GM19238 (cell line): ENCODE results near the gene SMIM21.

ENCODE experiments used
- DNase-seq: peaks from one replicate; pipeline ENCODE4 v3.0.0; 2011; ENCODE audit warnings: low spot score; ENCODE audit not compliant: insufficient read length

SMIM21 gene

GRCh38 chr18:75427603-75428002 is at the start of gene SMIM21:
SMIM21 (minus strand) TSS chr18:75427703; CDS start chr18:75427563, 140 bp downstream.
- DNase-seq = no peak

GRCh38 chr18:75475228-75475627 is 47.7 kb upstream of the SMIM21 start:
- no peak for DNase-seq

GRCh38 chr18:75474332-75474731 is 46.8 kb upstream of the SMIM21 start:
- DNase-seq = no peak

- DNase-seq = no peak
Measured at GRCh38 chr18:75473316-75473715, 45.8 kb upstream of the SMIM21 start.

GRCh38 chr18:75472906-75473305 is 45.4 kb upstream of the SMIM21 start:
- DNase-seq = no peak

- no peak for DNase-seq
Measured at GRCh38 chr18:75472396-75472795, 44.9 kb upstream of the SMIM21 start.

GRCh38 chr18:75471850-75472249 is 44.3 kb upstream of the SMIM21 start:
- no peak for DNase-seq

- no peak for DNase-seq
Measured at GRCh38 chr18:75467851-75468250, 40.3 kb upstream of the SMIM21 start.

GRCh38 chr18:75467281-75467795 is 39.8 kb upstream of the SMIM21 start:
- DNase-seq = no peak

- DNase-seq = no peak
Measured at GRCh38 chr18:75464356-75464755, 36.9 kb upstream of the SMIM21 start.

- no peak for DNase-seq
Measured at GRCh38 chr18:75462178-75462832, 34.8 kb upstream of the SMIM21 start.

- DNase-seq = no peak
Measured at GRCh38 chr18:75456199-75456631, 28.7 kb upstream of the SMIM21 start.

GRCh38 chr18:75455249-75456198 is 28.0 kb upstream of the SMIM21 start:
- DNase-seq = no peak

- no peak for DNase-seq
Measured at GRCh38 chr18:75454022-75454795, 26.7 kb upstream of the SMIM21 start.

- no peak for DNase-seq
Measured at GRCh38 chr18:75450906-75451305, 23.4 kb upstream of the SMIM21 start.

GRCh38 chr18:75441896-75442295 is 14.4 kb upstream of the SMIM21 start:
- DNase-seq = no peak

- DNase-seq = no peak
Measured at GRCh38 chr18:75439348-75439747, 11.8 kb upstream of the SMIM21 start.

- DNase-seq = no peak
Measured at GRCh38 chr18:75438891-75439290, 11.4 kb upstream of the SMIM21 start.

GRCh38 chr18:75437979-75438378 is 10.5 kb upstream of the SMIM21 start:
- no peak for DNase-seq

GRCh38 chr18:75433098-75433497 is 5.6 kb upstream of the SMIM21 start:
- no peak for DNase-seq

- DNase-seq = no peak
Measured at GRCh38 chr18:75429975-75430374, 2.5 kb upstream of the SMIM21 start.

- DNase-seq = no peak
Measured at GRCh38 chr18:75428490-75428889, 987 bp upstream of the SMIM21 start.
